ENCODE data around the gene FGF11. TPM values are rescaled to one million over a fixed set of nuclear protein-coding genes. Genes with fewer than 3 reads are reported as not detected.

The FGF11 gene
- total and polyA plus RNA-seq, 2 experiments from 2014 or later = 2.7 to 3.8 TPM

- Histone ChIP-seq H3K4me2 (no peak overlapping the region), H3K4me3 (no peak overlapping the region), H3K27ac (no peak overlapping the region), H3K27me3 (no peaks in the 10 kb centered on the region), H3K4me1 (ENCODE audit: insufficient read depth) (peaks cover 3% of the 10 kb centered on the region), H2AFZ (no peak overlapping the region), H3K9me3 (ENCODE audit: low read depth) (no peaks in the 10 kb centered on the region), H3K79me2 (no peaks in the 10 kb centered on the region), H3K9me2 (replicated peaks; ENCODE audit: insufficient read depth) (no peaks in the 10 kb centered on the region), H4K20me1 (ENCODE audit: insufficient read depth, poor library complexity, severe bottlenecking) (no peaks in the 10 kb centered on the region), H3K36me3 (replicated peaks; ENCODE audit: insufficient read depth, low read depth) (no peaks in the 10 kb centered on the region)
- 94% methylated on average over 7 of the region's 7 CpGs for WGBS (ENCODE audit: low lambda C conversion rate, missing lambda C conversion rate)
- DNase-seq (ENCODE audit: low spot score) = no peak
- TF ChIP-seq EZH2 (IDR thresholded peaks at IDR 0.05; ENCODE audit: borderline replicate concordance) (no peak), EZH2phosphoT487 (IDR thresholded peaks at IDR 0.05; ENCODE audit: low read depth, severe bottlenecking, unreplicated experiment) (no peak), CTCF (IDR thresholded peaks at IDR 0.05; ENCODE audit: poor library complexity) (no peak)
Measured at GRCh38 chr17:7448461-7448860, 9.1 kb downstream of the FGF11 start.

GRCh38 chr17:7459961-7460545 lies 20.7 kb downstream of the FGF11 start:
- H2AFZ ChIP-seq = no peak overlapping the region
- H3K4me3 ChIP-seq = no peak overlapping the region
- no peak overlapping the region for H3K4me2 ChIP-seq
- no peaks in the 10 kb centered on the region for H3K9me3 ChIP-seq (ENCODE audit: low read depth)
- no peaks in the 10 kb centered on the region for H3K36me3 ChIP-seq (replicated peaks; ENCODE audit: insufficient read depth, low read depth)
- H3K27ac ChIP-seq = no peak overlapping the region
- WGBS (ENCODE audit: low lambda C conversion rate, missing lambda C conversion rate) = 90% methylated on average over 3 of the region's 3 CpGs
- no peaks in the 10 kb centered on the region for H3K27me3 ChIP-seq
- no peaks in the 10 kb centered on the region for H4K20me1 ChIP-seq (ENCODE audit: insufficient read depth, poor library complexity, severe bottlenecking)
- H3K79me2 ChIP-seq = no peaks in the 10 kb centered on the region
- no peaks in the 10 kb centered on the region for H3K9me2 ChIP-seq (replicated peaks; ENCODE audit: insufficient read depth)
- DNase-seq (ENCODE audit: low spot score) = no peak
- H3K4me1 ChIP-seq (ENCODE audit: insufficient read depth) = no peaks in the 10 kb centered on the region
- TF ChIP-seq CTCF (IDR thresholded peaks at IDR 0.05; ENCODE audit: poor library complexity) (no peak), EZH2phosphoT487 (IDR thresholded peaks at IDR 0.05; ENCODE audit: low read depth, severe bottlenecking, unreplicated experiment) (no peak), EZH2 (IDR thresholded peaks at IDR 0.05; ENCODE audit: borderline replicate concordance) (no peak)

GRCh38 chr17:7460850-7461660 lies 21.7 kb downstream of the FGF11 start:
- Histone ChIP-seq H3K9me3 (ENCODE audit: low read depth) (no peaks in the 10 kb centered on the region), H3K9me2 (replicated peaks; ENCODE audit: insufficient read depth) (no peaks in the 10 kb centered on the region), H3K4me2 (no peak overlapping the region), H4K20me1 (ENCODE audit: insufficient read depth, poor library complexity, severe bottlenecking) (no peaks in the 10 kb centered on the region), H3K4me3 (no peak overlapping the region), H3K27me3 (no peaks in the 10 kb centered on the region), H2AFZ (no peak overlapping the region), H3K36me3 (replicated peaks; ENCODE audit: insufficient read depth, low read depth) (no peaks in the 10 kb centered on the region), H3K4me1 (ENCODE audit: insufficient read depth) (no peaks in the 10 kb centered on the region), H3K27ac (no peak overlapping the region), H3K79me2 (no peaks in the 10 kb centered on the region)
- 93% methylated on average over 7 of the region's 7 CpGs for WGBS (ENCODE audit: low lambda C conversion rate, missing lambda C conversion rate)
- no peak for DNase-seq (ENCODE audit: low spot score)
- TF ChIP-seq CTCF (IDR thresholded peaks at IDR 0.05; ENCODE audit: poor library complexity) = no peak
- no peak for TF ChIP-seq EZH2phosphoT487 (IDR thresholded peaks at IDR 0.05; ENCODE audit: low read depth, severe bottlenecking, unreplicated experiment)
- no peak for TF ChIP-seq EZH2 (IDR thresholded peaks at IDR 0.05; ENCODE audit: borderline replicate concordance)
